HG02571 (cell line): ENCODE data around the gene THOC2.
"Not testable (repeated sequence)": the region's sequence is repeated elsewhere in the genome, so short reads cannot be mapped to it uniquely, and the experiment has no call there.

ENCODE experiments used
- ATAC-seq: cut with Tn5 transposase; IDR thresholded peaks from one replicate; pipeline ENCODE4 v1.9.1; 2021; ENCODE audit warnings: mild to moderate bottlenecking, moderate library complexity; ENCODE audit not compliant: unreplicated experiment

The THOC2 gene

DNA sequence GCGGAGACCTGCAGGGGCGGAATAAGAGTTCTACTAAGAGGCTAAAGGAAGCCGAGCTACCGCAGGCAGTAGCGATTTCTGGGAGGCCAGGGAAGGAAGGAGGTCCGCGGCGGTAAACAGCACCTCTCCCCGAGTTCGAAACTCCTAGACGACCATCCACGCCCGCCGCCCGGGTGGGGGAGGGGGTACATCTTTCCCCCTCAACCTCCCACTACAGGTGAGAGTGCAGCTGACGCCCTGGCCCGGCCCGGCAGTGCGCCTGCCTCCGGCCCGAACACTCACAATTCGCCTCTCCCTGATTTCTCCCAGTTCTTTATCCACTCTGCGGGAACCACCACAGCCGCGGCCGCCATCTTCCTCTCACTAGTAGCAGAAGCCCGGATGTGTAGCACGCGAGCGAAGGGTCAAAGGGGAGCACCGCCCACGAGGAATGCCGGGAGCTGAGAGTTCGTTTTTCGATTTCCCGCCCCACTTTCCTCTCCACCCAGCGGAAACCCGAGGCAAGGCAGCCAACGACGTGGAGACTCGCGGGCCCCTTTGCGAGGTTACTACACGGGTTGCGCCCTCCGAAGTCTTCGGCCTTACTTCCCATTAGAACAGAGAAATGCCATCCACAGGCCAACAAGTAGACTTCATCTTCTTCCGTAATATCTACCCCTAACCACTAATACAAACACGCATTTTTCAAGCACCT, at the start of gene THOC2:
Gene THOC2 (minus strand): TSS at position 383 of the 694 bp plus-strand sequence. CDS start 30 bp downstream, at position 353.
- ATAC-seq: peak; percentile 78

DNA sequence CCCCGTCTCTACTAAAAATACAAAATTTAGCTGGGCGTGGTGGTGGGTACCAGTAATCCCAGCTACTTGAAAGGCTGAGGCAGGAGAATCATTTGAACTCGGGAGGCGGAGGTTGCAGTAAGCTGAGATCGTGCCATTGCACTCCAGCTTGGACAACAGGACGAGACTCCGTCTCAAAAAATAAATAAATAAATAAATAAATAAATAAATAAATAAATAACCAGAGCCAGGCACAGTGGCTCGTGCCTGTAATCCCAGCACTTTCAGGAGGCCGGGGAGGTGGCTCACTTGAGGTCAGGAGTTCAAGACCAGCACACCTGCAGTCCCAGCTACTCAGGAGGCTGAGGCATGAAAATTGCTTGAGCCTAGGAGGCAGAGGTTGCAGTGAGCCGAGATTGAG, 48.9 kb upstream of the THOC2 start:
- ATAC-seq: not testable (repeated sequence)

DNA sequence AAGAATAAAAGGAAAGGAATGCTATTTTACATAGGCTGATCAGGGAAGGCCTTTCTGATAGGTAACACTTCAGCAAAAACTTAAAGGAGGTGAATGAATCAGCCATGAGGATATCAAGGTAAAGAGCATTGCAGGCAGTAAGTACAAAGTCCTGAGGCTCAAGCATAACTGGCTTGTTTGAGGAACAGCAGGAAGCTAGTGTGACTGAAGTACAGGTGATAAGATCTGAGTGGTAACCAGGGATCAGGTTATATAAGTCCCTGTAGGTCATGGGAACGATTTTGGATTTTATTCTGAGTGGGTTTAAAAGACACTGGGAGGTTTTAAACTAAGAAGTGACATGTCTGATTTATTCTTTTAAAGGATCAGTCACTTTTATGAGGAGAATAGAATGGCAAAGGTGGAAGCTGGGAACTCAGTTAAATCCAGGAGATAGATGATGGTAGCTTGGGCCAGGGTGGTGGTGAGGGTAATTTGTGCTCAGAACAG, 47.1 kb upstream of the THOC2 start:
- no peak for ATAC-seq

- no peak for ATAC-seq
Observed at GRCh38 chrX:123773258-123773988, 40.6 kb upstream of the THOC2 start.

GRCh38 chrX:123771449-123772064, 38.7 kb upstream of the THOC2 start:
- no peak for ATAC-seq

DNA sequence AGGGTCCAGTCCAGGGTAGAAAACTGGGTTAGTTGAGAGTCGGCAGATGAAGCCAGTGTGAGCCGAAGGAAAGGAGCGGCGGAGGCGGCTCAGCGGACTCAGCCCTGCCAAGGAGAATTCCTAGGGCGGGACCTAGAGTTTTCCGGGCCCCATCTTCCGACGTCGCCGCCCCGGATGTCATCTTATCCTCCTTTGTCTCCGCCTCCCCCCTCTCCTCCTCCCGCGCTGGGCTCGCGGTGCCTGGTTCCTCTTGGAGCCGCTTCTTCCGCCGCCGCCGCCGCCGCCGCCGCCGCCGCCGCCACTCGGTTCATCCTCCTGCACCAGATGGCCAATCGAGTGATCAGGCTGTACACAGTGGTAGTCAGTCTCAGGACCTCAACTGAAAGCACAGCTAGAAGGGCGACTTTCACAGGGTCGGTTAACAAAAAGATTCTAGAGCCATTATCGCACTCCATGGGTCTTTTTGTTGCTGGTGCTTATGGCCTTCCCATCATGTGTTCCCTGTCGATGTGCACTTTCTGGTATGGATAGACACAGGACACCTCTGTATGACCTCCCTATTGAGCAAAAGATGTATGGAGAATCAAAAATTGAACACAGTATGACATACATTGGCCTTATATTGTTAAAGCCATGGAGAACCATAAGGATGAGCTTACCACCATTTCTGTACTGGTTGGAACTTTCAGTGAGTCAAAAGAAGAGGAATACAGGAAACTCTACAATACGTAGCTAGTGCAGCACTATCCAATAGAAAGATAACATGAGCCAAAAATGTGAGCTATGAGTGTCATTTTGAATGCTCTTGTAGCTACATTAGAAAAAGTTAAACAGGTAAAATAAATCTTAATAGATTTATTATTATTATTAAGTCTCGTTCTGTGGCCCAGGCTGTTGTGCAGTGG, 32.4 kb upstream of the THOC2 start:
- peak; percentile 88 for ATAC-seq

DNA sequence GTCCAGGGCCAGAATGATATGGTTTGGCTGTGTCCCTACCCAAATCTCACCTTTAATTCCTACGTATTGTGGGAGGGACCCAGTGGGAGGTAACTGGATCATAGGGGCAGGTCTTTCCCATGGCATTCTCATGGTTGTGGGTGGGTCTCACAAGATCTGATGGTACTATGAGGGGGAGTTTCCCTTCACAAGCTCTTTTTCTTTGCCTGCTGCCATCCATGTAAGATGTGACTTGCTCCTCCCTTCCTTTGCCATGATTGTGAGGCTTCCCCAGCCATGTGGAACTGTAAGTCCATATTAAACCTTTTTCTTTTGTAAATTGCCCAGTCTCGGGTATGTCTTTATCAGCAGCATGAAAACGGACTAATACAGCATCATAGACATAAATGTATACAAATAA, 27.0 kb upstream of the THOC2 start:
- ATAC-seq: not testable (repeated sequence)

GRCh38 chrX:123757794-123758193, 24.9 kb upstream of the THOC2 start:
- ATAC-seq: not testable (repeated sequence)

DNA sequence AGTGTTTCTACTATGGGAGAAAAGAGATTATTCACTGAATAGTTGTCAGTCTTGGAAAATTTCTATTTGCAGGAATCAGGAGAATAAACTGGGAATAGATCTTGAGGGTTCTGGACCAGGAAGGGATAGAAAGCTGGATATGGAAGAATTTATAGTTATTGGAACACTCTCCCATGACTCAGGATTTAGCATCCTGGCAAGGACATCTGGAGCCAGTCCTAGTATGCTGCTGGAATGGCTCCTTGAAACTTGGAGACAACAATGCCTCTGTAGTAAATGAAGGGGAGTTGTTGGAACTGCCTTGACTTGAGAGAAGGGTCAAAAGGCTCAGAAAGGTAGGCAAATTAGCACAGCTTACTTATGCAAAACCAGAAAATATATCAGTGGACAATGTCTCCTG, 23.5 kb upstream of the THOC2 start:
- ATAC-seq: no peak

DNA sequence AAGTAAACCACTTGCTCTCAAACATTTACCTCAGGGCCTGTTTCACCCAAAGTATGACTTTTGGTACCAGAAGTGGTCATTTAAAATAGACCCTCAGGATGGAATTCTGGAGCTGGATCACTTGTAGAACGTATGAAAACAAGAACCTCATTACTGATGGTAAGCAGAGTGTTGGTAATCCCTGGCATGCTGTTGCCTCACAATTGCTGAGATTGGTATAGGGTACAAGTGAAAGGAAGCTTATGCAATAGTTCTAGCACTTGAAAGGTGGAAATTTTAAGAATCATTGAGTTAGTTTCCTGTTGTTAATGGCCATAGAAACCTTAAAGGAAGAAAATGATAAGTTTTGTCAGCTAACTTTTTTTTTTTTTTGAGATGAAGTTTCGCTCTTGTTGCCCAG, 22.3 kb upstream of the THOC2 start:
- ATAC-seq: no peak

DNA sequence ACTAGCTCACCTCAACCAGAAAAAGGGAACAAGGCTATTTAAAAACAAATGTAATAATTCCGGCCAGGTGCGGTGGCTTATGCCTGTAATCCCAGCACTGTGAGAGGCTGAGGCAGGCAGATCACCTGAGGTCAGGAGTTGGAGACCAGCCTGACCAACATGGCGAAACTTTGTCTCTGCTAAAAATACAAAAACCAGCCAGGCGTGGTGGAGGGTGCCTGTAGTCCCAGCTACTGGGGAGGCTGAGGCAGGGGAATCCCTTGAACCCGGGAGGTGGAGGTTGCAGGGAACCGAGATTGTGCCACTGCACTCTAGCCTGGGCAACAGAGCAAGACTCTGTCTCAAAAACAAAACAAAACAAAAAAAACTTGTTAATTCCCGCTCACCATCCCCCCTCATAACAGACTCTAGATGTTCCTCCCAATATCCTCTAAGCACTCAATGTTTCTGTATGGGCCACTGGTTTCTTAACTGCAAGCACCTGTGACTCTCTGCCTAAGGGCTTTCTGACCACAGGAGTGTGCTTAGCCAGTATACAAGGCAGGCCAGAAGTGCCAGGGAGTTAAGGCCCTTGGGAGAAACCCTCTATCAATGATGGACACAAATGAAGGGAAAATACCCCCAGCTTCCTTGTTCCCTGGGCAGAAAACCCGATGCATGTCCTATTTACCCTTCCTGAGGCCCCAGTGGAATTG, 21.0 kb upstream of the THOC2 start:
- ATAC-seq: no peak

DNA sequence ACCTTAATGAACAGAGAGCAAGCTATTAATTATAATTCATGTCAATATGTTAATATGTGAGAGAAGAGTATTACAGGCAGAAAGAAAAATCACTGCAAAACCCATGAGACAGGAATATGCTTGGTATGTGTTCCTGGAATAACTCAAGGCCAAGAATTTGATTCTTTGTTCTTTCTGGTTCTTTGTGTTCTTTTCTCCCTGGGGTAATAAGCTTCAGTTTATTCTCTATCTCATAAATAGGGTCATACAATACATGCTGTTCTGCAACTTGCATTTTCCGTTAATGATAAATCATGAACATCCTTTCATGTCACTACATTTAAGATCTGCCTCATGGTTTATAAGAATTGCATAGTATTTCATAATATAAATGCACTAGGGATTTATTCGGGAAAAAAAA, 16.8 kb upstream of the THOC2 start:
- no peak for ATAC-seq

GRCh38 chrX:123745511-123745910, 12.7 kb upstream of the THOC2 start:
- no peak for ATAC-seq

GRCh38 chrX:123743312-123743711, 10.5 kb upstream of the THOC2 start:
- no peak for ATAC-seq

DNA sequence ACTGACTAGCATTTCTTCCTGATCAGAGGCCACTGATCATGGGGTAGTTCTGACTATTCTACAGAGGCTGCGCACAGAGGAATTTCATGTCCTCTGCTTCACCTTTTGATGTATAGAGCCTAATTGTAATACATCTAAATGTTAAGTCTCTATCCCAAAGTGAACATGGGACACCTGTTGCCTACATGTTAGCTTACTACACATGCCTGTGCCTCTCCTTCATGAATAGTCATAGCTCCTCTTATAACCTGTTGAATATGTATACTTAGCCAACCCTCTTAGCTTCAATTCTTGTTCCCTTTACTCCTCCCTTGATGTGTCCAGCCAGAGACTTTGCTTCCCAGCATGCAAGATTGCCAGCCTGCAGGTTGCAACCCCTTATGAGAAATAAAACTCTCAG, 9.6 kb upstream of the THOC2 start:
- ATAC-seq: no peak

GRCh38 chrX:123740536-123740935, 7.7 kb upstream of the THOC2 start:
- no peak for ATAC-seq

- ATAC-seq: no peak
Observed at GRCh38 chrX:123740006-123740405, 7.2 kb upstream of the THOC2 start.

DNA sequence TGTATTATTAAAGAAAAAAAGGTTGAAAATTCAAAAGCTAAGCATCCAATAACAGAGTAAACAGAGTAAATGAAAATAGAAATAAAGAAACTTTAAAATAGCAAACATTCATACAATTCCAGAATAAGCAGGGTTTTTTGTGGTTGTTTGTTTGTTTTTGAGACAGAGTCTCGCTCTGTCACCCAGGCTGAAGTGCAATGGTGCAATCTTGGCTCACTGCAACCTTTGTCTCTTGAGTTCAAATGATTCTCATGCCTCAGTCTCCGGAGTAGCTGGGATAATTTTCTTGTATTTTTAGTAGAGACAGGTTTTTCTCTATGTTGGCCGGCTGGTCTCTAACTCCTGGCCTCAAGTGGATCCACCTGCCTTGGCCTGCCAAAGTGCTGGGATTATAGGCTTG, 6.6 kb upstream of the THOC2 start:
- no peak for ATAC-seq

DNA sequence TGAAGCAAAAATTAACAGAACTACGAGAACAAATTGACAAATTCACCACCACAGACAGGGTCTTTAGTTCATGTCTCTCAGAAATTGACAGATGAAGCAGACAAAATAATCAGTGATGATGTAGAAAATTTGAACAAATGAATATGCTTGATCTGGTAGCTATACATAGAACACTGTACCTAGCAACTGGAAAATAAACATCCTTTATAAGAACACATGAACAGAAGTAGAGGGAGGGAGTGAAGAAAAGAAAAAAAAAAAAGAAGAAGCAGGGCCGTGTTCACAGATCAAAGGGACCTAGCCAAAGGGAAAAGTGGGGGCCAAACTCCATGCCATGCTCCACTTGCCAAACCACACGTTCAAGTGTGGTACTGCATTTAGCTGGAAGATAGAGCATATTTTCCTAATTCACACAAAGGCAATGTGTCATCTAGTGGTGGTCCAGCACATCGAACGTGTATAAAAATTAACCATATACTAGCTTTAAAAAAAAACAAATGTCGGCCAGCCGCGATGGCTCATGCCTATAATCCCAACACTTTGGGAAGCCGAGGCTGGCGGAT, 5.6 kb upstream of the THOC2 start:
- ATAC-seq: no peak

DNA sequence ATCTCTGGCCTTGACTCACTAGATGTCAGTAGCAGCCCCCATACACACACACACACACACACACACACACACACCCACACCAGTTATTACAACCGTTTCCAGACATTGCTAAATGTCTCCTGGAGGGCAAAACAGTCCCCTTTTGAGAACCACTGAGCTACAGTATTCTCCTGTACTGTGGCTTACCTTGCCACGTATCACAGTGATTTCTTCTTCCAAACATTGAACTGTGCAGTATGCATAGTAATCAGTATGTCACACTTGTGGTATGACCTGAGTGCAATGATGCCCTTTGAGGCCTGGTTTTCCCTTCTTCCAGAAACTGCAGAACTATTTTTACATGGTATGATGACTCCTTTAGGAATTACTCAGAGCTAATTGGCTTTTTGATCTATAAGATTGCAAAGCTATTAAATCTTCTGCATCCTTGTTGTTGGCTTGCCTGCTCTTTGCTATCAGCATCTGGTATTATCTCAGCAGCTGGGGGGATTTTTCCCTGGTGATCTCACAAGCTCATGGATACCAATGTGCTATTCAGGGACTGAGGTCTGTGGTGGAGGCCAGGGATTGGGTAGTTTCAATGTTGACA, 3.6 kb upstream of the THOC2 start:
- no peak for ATAC-seq
